Tibial nerve (tissue), 3 donors: ENCODE results near the gene PCDHGA4.

ENCODE experiments used
- POLR2A ChIP-seq, 2 donors: fragments of 450-650 bp; IDR thresholded peaks; one replicate each; pipeline ENCODE4 v1.6.1; 2017; ENCODE audit warnings: antibody characterized with exemption in 2 of 2, mild to moderate bottlenecking in 2 of 2, moderate library complexity in 2 of 2
- TF ChIP-seq, protein P1 (sequence below), 5 experiments: fragments of 200-600 bp in 3 of 5; fragments of 450-650 bp in 2 of 5; sonication (generic) in 3 of 5; IDR thresholded peaks; one replicate each; pipeline ENCODE4 v1.5.1; 2016 to 2019; ENCODE audit warnings: antibody characterized with exemption in 5 of 5, mild to moderate bottlenecking in 3 of 5, moderate library complexity in 2 of 5

DNA sequence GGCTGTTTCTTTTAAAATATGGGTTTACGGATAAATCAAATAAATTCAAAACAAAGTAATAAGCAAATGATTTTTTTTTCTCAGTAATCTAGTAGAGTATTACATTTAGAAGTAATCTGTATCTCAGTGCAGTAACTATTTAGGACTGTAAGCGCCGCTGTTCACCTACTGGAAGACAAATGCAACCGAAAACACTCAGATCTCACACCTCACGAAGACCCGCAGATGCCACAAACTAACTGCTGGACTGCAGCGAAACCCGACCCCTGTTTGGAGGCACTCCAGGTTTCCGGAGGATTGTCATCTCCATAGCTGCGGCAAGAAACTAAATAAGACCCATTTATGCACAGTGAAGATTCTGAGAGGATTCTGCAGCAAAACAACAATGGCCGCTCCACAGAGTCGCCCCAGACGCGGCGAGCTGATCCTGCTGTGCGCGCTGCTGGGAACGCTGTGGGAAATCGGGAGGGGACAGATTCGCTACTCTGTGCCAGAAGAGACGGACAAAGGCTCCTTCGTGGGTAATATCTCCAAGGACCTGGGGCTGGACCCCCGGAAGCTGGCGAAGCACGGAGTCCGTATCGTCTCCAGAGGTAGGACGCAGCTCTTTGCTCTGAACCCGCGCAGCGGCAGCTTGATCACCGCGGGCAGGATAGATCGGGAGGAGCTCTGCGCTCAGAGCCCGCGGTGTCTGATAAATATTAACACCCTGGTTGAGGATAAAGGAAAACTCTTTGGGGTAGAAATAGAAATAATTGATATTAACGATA is 37.8 kb downstream of the PCDHGA4 start, which contains the start of gene PCDHGA8:
- TF ChIP-seq, protein P1, sequence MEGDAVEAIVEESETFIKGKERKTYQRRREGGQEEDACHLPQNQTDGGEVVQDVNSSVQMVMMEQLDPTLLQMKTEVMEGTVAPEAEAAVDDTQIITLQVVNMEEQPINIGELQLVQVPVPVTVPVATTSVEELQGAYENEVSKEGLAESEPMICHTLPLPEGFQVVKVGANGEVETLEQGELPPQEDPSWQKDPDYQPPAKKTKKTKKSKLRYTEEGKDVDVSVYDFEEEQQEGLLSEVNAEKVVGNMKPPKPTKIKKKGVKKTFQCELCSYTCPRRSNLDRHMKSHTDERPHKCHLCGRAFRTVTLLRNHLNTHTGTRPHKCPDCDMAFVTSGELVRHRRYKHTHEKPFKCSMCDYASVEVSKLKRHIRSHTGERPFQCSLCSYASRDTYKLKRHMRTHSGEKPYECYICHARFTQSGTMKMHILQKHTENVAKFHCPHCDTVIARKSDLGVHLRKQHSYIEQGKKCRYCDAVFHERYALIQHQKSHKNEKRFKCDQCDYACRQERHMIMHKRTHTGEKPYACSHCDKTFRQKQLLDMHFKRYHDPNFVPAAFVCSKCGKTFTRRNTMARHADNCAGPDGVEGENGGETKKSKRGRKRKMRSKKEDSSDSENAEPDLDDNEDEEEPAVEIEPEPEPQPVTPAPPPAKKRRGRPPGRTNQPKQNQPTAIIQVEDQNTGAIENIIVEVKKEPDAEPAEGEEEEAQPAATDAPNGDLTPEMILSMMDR (IDR thresholded peaks at IDR 0.05): no peak
- TF ChIP-seq POLR2A (IDR thresholded peaks at IDR 0.05): no peak
